Mesenchymal stem cell (in vitro differentiated cells and primary cell): ENCODE results near the gene HS6ST2.
A peak's percentile ranks its signal among the peaks of the same experiment; 100 is the strongest.

Experiments
- DNase-seq: peaks from one replicate; pipeline ENCODE4 v3.0.0-alpha.2; 2013
- H2AFZ ChIP-seq: one replicate; pipeline ENCODE4 v1.6.1; 2013; ENCODE audit warnings: low read depth, mild to moderate bottlenecking, control low read depth, inconsistent platforms, low read length, moderate library complexity
- H2AK5ac ChIP-seq: 2 replicates; pipeline ENCODE4 v1.6.1; 2013; ENCODE audit warnings: low read length, moderate library complexity, mild to moderate bottlenecking, inconsistent platforms; ENCODE audit not compliant: severe bottlenecking
- H2BK120ac ChIP-seq: one replicate; pipeline ENCODE4 v1.6.1; 2013; ENCODE audit warnings: low read depth, mild to moderate bottlenecking, inconsistent platforms, low read length, moderate library complexity
- H2BK12ac ChIP-seq, 2 experiments: one replicate each; pipeline ENCODE4 v1.6.1; 2013; ENCODE audit warnings: inconsistent platforms in 2 of 2, low read length in 2 of 2, mild to moderate bottlenecking in 2 of 2, moderate library complexity in 2 of 2, control low read depth in 1 of 2
- H2BK15ac ChIP-seq: one replicate; pipeline ENCODE4 v1.6.1; 2013; ENCODE audit warnings: mild to moderate bottlenecking, low read depth, inconsistent platforms; ENCODE audit not compliant: poor library complexity, severe bottlenecking
- H2BK5ac ChIP-seq: 2 replicates; pipeline ENCODE4 v1.6.1; 2013; ENCODE audit warnings: low read depth, mild to moderate bottlenecking, low read length, control low read depth, inconsistent platforms; ENCODE audit not compliant: poor library complexity, severe bottlenecking
- H3K14ac ChIP-seq, 2 experiments: one replicate each; pipeline ENCODE4 v1.6.1; 2013; ENCODE audit warnings: inconsistent platforms in 2 of 2, low read length in 2 of 2, control low read depth in 1 of 2, mild to moderate bottlenecking in 1 of 2, moderate library complexity in 1 of 2
- H3K18ac ChIP-seq, 2 experiments: one replicate each; pipeline ENCODE4 v1.6.1; 2013; ENCODE audit warnings: inconsistent platforms in 2 of 2, low read length in 2 of 2, control low read depth in 1 of 2, low read depth in 1 of 2, mild to moderate bottlenecking in 1 of 2
- H3K23ac ChIP-seq, 2 experiments: one replicate each; pipeline ENCODE4 v1.6.1; 2013; ENCODE audit warnings: inconsistent platforms in 2 of 2, low read length in 2 of 2, mild to moderate bottlenecking in 2 of 2, moderate library complexity in 2 of 2, control low read depth in 1 of 2
- H3K27ac ChIP-seq: 2 replicates; pipeline ENCODE4 v1.5.1; 2013; ENCODE audit warnings: mild to moderate bottlenecking, moderate library complexity, low read length, control low read depth, inconsistent platforms; ENCODE audit not compliant: poor library complexity, severe bottlenecking
- H3K27me3 ChIP-seq, 2 experiments: 2 replicates each; pipeline versions ENCODE4 v1.6.1 to v1.7.0; 2013; ENCODE audit warnings: low read length in 2 of 2, mild to moderate bottlenecking in 2 of 2, moderate library complexity in 2 of 2, control low read depth in 1 of 2, inconsistent platforms in 1 of 2; ENCODE audit not compliant: control insufficient read depth in 1 of 2, insufficient read depth in 1 of 2
- H3K36me3 ChIP-seq, 2 experiments: 2 replicates each; pipeline versions ENCODE4 v1.6.1 to v1.7.0; 2013; ENCODE audit warnings: low read length in 2 of 2, control low read depth in 1 of 2, inconsistent platforms in 1 of 2, low read depth in 1 of 2, mild to moderate bottlenecking in 1 of 2; ENCODE audit not compliant: insufficient read depth in 2 of 2, control insufficient read depth in 1 of 2
- H3K4ac ChIP-seq, 2 experiments: one replicate each; pipeline ENCODE4 v1.6.1; 2013; ENCODE audit warnings: inconsistent platforms in 2 of 2, low read length in 2 of 2, mild to moderate bottlenecking in 2 of 2, moderate library complexity in 2 of 2, control low read depth in 1 of 2, low read depth in 1 of 2
- H3K4me1 ChIP-seq: 2 replicates; pipeline ENCODE4 v1.6.1; 2013; ENCODE audit warnings: low read depth, low read length, control low read depth; ENCODE audit not compliant: control insufficient read depth, insufficient read depth
- H3K4me2 ChIP-seq: 2 replicates; pipeline ENCODE4 v1.6.1; 2013; ENCODE audit warnings: low read length, mild to moderate bottlenecking, inconsistent platforms; ENCODE audit not compliant: poor library complexity, severe bottlenecking
- H3K4me3 ChIP-seq, 2 experiments: 2 replicates each; pipeline versions ENCODE4 v1.5.1 to v1.7.0; 2013; ENCODE audit warnings: low read length in 2 of 2, mild to moderate bottlenecking in 2 of 2, control low read depth in 1 of 2, low read depth in 1 of 2; ENCODE audit not compliant: insufficient read depth in 1 of 2
- H3K79me1 ChIP-seq: replicated peaks from 2 replicates; pipeline ENCODE4 v1.6.1; 2013; ENCODE audit warnings: mild to moderate bottlenecking, control low read depth, low read length, inconsistent platforms; ENCODE audit not compliant: poor library complexity, severe bottlenecking
- H3K9ac ChIP-seq: 2 replicates; pipeline ENCODE4 v1.7.0; 2013; ENCODE audit warnings: mild to moderate bottlenecking, low read length, moderate library complexity
- H3K9me3 ChIP-seq: 2 replicates; pipeline ENCODE4 v1.7.0; 2013; ENCODE audit warnings: mild to moderate bottlenecking, low read length; ENCODE audit not compliant: control insufficient read depth
- H4K8ac ChIP-seq: one replicate; pipeline ENCODE4 v1.6.1; 2013; ENCODE audit warnings: inconsistent platforms, mild to moderate bottlenecking, low read length, moderate library complexity
- H4K91ac ChIP-seq: one replicate; pipeline ENCODE4 v1.6.1; 2013; ENCODE audit warnings: mild to moderate bottlenecking, low read length, inconsistent platforms
- WGBS: methylation state at CpG from one replicate; pipeline ENCODE4 v1.1.7; 2013; ENCODE audit warnings: mixed read lengths; 5-methylcytosine and 5-hydroxymethylcytosine counted together

Gene HS6ST2

DNA sequence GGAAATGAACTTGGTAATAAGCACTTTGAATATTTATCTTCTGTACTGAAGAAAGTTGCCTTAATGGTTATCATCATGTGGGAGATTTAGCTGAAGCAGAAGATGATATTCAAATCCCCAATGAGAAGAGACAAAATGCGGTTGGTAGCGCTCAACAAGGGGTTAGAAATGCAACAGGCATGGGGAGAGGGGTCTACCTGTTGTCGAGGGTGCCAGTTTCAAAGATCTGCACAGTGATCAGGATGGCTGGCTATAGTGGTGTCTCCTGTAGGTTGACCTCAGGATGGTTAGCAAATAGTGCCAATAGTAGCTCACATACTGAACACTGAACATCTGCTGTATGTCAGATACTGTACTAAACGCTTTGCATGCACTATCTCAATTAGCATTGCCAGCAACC is 7.0 kb upstream of the HS6ST2 start:
- no peak for DNase-seq
- no peaks in the 10 kb centered on the region for H3K4me1 ChIP-seq
- H2AFZ ChIP-seq: no peak overlapping the region
- H3K27me3 ChIP-seq: peaks cover 0 to 48% of the 10 kb centered on the region in 2 experiments
- H3K9ac ChIP-seq: no peak overlapping the region
- H3K79me1 ChIP-seq: no peaks in the 10 kb centered on the region
- H2AK5ac ChIP-seq: no peak overlapping the region
- H2BK15ac ChIP-seq: no peak overlapping the region
- H3K36me3 ChIP-seq: no peaks in the 10 kb centered on the region
- H4K8ac ChIP-seq: no peak overlapping the region
- H3K4me3 ChIP-seq: no peak overlapping the region
- no peak overlapping the region for H2BK5ac ChIP-seq
- H3K4ac ChIP-seq: no peak overlapping the region
- H3K9me3 ChIP-seq: no peaks in the 10 kb centered on the region
- no peak overlapping the region for H2BK120ac ChIP-seq
- H3K14ac ChIP-seq: no peak overlapping the region
- H4K91ac ChIP-seq: no peak overlapping the region
- H2BK12ac ChIP-seq: no peak overlapping the region
- H3K23ac ChIP-seq: no peak overlapping the region
- WGBS: 84% methylated on average over 4 of the region's 4 CpGs
- H3K18ac ChIP-seq: no peak overlapping the region
- H3K4me2 ChIP-seq: no peak overlapping the region
- H3K27ac ChIP-seq: no peak overlapping the region

DNA sequence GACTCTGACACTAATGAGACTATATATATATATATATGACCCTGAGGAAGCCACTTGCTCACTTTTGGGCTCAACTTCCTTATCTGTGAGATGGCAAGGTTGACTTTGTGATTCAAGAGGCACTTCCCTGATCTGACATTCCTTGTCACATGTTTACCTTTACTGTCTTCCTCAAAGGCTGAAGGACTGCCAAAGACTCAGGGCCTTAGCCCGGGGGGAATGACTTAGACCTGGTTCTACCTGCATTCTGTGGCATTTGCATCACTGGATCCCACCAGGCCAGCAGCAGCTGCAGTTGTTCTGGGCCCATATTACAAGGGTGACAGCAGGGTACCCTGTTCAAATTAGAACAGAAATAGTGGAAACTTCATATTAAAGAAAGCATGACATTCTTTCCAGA is 3.1 kb upstream of the HS6ST2 start:
- no peak overlapping the region for H2BK12ac ChIP-seq
- no peak for DNase-seq
- 70% methylated on average over 1 of the region's 1 CpG for WGBS
- no peaks in the 10 kb centered on the region for H3K9me3 ChIP-seq
- no peak overlapping the region for H3K9ac ChIP-seq
- H3K27me3 ChIP-seq: peaks cover 14 to 61% of the 10 kb centered on the region in 2 experiments
- no peak overlapping the region for H2BK15ac ChIP-seq
- no peaks in the 10 kb centered on the region for H3K36me3 ChIP-seq
- no peak overlapping the region for H3K4me2 ChIP-seq
- no peaks in the 10 kb centered on the region for H3K79me1 ChIP-seq
- H4K91ac ChIP-seq: no peak overlapping the region
- no peak overlapping the region for H2BK5ac ChIP-seq
- H2AFZ ChIP-seq: no peak overlapping the region
- H3K4me3 ChIP-seq: no peak overlapping the region
- no peak overlapping the region for H3K18ac ChIP-seq
- H3K23ac ChIP-seq: no peak overlapping the region
- H2BK120ac ChIP-seq: no peak overlapping the region
- peaks cover 13% of the 10 kb centered on the region for H3K4me1 ChIP-seq
- no peak overlapping the region for H2AK5ac ChIP-seq
- H3K27ac ChIP-seq: no peak overlapping the region
- H4K8ac ChIP-seq: no peak overlapping the region
- H3K14ac ChIP-seq: no peak overlapping the region
- H3K4ac ChIP-seq: no peak overlapping the region

DNA sequence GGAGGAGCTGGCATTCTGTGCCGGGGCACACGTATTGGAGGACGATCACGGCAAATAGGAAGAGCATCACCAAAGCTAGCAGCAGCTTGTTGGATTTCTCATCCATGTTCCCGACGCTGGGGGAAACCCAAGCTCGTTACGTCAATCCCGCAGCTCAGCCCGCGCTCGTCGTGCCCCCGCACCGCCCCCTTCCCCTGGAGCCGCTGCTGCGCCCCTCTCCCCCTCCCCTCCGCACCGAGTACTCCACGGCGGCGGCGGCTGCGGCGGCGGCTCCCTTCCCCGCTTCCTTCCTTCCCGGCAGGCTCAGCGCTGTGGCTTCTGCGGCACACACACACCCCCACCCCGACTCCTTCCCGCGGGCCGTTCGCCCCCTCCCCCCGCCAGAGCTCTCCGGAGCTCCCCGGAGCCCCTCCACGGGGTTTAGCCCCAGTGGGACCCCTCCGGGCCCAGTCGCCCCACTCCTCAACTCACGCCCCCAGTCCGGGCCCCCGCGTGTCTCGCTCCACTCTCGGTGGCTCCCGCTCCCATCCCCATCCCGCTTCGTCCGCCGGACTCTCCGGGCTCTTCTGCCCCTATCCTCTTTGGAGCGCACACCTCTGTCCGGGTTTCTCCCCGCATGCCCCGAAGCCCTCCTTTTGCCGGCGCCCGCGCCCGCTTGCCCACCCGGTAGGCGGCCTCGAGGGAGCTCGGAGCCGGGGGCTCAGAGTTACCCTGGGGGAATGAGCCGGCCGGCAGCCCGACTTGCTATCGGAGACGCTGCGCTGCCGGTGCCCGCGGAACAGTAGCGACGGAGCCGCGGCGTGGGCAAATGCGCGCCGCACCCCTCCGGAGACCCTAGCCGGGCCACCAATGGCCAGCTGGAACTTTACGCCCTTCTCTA is 978 bp downstream of the HS6ST2 start:
- no peaks in the 10 kb centered on the region for H3K36me3 ChIP-seq
- no peak overlapping the region for H2BK15ac ChIP-seq
- H3K27me3 ChIP-seq: peaks cover 14 to 73% of the 10 kb centered on the region in 2 experiments
- no peak overlapping the region for H2BK5ac ChIP-seq
- H4K91ac ChIP-seq: no peak overlapping the region
- no peak overlapping the region for H3K27ac ChIP-seq
- peak overlapping the region; percentile 94 for H3K4me2 ChIP-seq
- WGBS: 2% methylated on average over 29 of the region's 87 CpGs
- no peak overlapping the region for H3K9ac ChIP-seq
- no peak overlapping the region for H3K14ac ChIP-seq
- no peak overlapping the region for H2BK12ac ChIP-seq
- DNase-seq: peak; percentile 45
- no peak overlapping the region for H4K8ac ChIP-seq
- H3K18ac ChIP-seq: peak overlapping the region in 1 of 2 experiments; percentile 57
- peak overlapping the region; percentile 27 for H2AFZ ChIP-seq
- no peak overlapping the region for H3K23ac ChIP-seq
- H3K9me3 ChIP-seq: no peaks in the 10 kb centered on the region
- peak overlapping the region; percentile 57 to 62 for H3K4me3 ChIP-seq
- no peaks in the 10 kb centered on the region for H3K79me1 ChIP-seq
- no peak overlapping the region for H2BK120ac ChIP-seq
- H3K4me1 ChIP-seq: peaks cover 18% of the 10 kb centered on the region
- no peak overlapping the region for H2AK5ac ChIP-seq
- H3K4ac ChIP-seq: no peak overlapping the region

DNA sequence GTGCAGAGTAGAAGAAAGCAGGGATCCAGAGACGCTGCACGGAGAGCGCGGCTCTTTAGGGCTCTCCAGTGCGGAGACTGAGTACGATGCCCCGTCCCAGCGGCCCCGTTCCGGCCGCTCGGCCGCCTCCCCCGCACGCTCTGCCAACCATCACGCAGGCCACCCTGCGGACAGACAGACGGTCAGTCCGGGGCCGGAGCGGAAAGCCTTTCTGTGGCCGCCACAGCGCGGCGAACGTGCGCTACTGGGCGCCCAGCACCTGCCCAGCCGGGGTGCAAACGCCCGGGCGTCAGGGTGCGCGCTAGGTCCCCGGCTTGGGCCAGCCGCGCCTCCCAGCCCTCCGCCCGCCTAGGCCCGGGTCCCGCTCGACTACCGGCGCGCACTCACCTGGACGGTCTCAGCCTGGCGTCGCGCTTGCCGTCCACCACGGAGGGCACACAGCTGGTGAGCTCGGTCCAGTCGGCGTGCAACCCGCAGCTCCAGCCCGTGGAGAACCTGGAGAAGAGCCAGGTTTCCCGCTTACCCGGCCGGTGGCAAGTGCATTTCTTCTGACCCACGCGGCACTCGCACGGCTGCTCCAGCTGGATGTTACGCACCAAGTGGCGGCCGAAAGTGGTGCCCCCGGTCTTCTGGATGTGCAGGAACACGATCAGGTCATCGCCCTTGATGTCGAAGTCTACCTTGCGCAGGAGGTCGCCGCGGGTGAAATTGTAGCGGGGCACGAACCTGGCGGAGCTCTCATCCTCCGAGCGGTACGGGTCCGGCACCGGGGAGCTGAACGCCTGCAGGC is 1.8 kb downstream of the HS6ST2 start:
- peaks cover 18% of the 10 kb centered on the region for H3K4me1 ChIP-seq
- no peak overlapping the region for H2AFZ ChIP-seq
- no peaks in the 10 kb centered on the region for H3K36me3 ChIP-seq
- no peak overlapping the region for H3K27ac ChIP-seq
- WGBS: 3% methylated on average over 51 of the region's 83 CpGs
- H2BK15ac ChIP-seq: no peak overlapping the region
- H4K8ac ChIP-seq: no peak overlapping the region
- no peak overlapping the region for H3K4ac ChIP-seq
- H3K23ac ChIP-seq: no peak overlapping the region
- H2BK12ac ChIP-seq: peak overlapping the region in 1 of 2 experiments; percentile 16
- H2BK5ac ChIP-seq: no peak overlapping the region
- H3K4me3 ChIP-seq: peak overlapping the region; percentile 57 to 62
- DNase-seq: peak; percentile 14
- H3K79me1 ChIP-seq: no peaks in the 10 kb centered on the region
- no peak overlapping the region for H2BK120ac ChIP-seq
- no peak overlapping the region for H3K14ac ChIP-seq
- H3K27me3 ChIP-seq: peaks cover 14 to 74% of the 10 kb centered on the region in 2 experiments
- H3K18ac ChIP-seq: peak overlapping the region in 1 of 2 experiments; percentile 57
- H2AK5ac ChIP-seq: no peak overlapping the region
- H3K9me3 ChIP-seq: no peaks in the 10 kb centered on the region
- no peak overlapping the region for H4K91ac ChIP-seq
- peak overlapping the region; percentile 94 for H3K4me2 ChIP-seq
- H3K9ac ChIP-seq: no peak overlapping the region
